GM19351 (cell line): ENCODE results near the gene CALY.
A peak's percentile ranks its signal among the peaks of the same experiment; 100 is the strongest.
"Not testable (repeated sequence)": the region's sequence is repeated elsewhere in the genome, so short reads cannot be mapped to it uniquely, and the experiment has no call there.

Experiments used
- ATAC-seq: cut with Tn5 transposase; IDR thresholded peaks from one replicate; pipeline ENCODE4 v1.9.1; 2021; ENCODE audit warnings: mild to moderate bottlenecking, moderate library complexity; ENCODE audit not compliant: unreplicated experiment

The CALY gene

DNA sequence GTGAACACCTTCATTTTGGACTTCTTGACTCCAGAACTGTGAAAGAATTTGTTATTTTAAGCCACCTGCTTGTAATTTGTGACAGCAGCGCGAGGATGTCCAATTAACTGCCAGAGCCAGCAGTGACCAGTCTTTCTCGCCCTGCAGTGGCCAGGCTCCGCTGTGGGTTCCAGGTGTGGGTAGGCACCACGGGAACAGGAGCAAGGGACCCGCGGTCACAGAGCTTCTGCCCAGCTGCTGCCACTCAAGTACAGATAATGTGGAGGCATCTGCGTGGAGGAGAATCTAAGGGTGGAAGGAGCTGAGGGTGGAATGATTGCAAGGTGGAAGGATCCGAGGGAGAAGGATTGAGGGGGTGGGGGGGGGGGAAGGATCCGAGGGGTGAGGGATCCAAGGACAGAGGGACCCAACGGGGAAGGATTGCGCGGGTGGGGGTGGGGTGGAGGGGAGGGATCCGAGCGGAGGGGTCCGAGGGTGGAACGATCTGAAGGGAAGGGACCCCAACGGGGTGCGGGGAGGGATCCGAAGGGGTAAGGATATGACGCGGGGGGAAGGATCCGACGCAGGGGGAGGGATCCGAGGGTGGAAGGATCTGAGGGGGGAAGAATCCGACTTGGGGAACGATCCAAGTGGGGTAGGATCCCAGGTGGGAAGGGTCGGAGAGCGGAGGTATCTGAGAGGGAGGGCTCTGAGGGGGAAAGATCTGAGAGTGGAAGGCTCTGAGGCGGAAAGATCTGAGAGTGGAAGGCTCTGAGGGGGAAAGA is 3.6 kb downstream of the CALY start:
- no peak for ATAC-seq

DNA sequence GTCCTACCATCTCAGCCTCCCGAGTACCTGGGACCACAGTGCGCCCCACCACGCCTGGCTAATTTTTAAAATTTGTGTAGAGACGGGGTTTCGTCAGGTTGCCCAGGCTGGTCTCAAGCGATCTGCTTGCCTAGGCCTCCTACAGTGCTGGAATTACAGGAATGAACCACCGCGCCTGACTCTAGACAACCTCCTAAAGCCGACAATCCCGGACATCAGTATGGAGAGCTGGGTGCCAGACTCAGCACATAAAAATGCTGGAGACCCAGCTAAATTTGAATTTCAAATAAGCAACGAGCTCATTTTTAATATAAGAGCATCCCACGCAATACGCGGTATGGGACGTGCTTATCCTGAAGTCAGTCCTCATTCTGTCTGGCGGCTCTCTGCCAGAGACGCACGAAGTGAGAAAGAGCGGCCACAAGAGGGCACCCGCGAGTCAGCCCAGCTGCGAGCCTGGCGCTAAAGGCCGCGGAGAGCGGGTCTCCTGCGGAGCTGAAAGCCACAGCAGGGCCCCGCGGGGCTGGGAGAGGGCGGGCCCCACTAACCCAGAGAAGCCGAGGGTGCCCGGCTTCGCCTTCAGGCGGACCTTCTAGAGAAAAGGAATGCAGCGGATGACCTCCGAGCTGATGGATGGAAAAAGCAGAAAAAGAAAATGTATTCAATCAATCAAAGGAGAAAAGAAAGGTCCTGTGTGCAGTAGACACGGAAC is 7.0 kb downstream of the CALY start:
- ATAC-seq, result peak; percentile 88

DNA sequence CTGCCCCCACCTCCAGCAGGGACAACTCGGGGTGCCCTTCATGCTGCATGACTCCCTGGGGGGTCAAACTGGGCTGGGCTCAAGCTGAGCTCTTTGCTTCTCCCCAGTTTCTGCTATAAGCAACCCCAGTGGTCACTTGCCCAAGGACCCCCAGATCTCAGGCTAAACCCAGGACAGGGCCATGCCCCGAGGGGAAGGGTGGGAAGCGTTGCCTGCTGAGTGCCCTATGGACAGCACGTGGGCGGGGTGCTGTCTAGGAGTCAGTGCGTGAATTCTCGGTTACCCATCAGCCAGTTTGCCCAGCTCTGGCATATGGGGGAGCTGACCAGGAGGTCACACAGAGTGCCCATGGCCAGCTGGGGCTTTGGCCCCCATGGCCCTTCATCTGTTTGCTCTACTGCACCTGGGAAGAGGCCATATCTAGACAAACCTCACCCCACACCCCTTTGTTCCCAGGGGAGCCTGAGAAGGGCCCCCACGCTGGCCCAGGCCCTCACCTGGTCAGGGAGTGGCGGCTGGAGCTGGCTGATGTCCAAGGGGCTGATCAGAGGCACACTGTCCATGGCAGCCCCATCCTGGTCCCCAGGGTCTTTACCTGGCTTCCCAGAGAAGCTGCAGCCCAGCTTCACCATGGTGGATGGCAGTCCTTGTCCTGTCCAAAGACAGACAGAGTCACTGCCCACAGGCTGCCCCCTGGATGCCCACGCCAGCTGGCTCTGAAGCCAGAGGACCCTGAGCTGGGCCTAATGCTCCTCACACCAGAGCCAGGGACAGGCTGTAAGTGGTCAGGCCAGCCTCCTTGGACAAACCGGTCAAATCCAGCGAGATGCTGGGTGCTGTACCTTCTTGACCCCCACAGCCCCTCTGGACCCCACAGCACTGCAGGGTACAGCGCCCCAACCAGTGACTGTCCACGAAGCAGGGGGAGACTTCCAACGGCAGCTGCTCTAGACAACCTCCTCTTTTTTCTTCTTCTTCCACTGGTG is 8.0 kb downstream of the CALY start:
- no peak for ATAC-seq

DNA sequence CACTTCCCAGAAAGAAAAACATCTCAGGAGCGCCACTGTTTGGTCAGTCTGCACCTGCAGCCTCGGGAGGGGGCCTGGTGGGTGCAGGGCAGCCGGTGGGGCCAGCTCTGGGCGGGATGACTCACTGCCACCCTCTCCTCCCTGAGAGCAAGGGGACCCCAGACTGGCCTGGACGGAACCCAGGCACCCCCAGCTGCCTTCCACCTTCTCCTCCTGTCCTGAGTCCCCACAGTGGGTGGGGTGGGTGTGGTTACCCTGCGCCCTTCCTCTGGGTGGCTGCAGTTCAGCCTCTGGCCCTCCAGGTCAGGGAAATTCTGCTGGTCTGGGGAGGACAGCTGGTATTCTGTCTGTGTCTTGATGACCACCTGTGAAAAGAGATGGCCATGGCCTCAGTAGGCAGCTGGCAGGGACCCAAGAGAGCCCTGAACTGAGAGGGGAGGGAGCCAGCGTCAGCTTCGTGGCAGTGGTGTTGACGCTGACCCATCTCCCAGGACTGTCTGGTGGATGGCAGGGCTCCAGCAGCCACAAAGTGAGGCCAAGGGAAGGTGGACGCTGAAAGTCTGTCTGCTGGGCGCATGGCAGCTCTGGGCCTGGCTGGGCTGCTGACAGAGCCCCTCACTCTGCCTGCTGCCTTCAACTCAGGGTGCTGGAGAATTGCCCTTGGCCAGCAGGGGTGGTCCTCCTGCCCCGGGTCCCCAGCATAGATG is 8.9 kb downstream of the CALY start:
- no peak for ATAC-seq

DNA sequence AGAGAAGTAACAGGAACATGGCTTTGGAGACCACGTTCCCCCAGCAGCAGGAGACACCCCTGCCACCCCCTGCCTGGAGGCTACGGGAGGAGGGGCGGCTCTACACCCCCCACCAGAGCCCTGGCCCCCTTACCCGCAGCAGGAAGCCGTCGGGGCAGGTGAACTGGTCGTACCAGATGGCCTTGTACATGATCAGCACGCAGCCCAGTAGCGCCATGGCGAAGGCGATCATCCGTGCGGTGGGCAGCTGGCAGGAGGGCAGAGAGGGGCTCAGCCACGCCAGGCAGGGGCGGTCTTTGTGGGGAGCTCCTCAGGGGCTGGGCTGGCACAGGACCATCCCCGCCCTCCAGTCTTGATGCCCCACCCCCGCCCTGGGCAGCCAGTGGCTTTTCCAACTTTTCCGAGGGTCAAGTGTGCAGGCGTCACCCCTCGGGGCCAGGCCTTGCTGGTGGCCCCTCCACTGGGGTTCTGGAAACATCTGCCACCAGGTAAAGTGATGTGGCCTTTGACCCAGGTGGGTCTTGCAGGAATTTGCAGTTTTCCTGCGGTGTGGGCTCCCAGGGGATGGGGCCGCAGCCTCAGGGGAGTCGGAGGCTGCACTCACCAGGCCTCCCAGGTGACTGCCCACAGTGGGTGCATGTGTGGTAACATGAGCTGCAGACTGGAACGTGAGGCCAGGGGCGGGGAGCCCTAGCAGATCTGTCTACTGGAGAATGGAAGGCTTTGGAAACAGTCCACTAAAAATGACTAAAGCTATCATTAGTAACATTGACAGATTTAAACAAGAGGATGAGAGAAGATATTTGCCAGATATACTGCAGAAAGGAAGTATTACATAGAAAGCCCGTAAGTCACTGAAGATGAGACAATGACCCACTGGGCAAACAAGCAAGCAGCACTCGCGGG is 9.7 kb downstream of the CALY start:
- ATAC-seq, result no peak

DNA sequence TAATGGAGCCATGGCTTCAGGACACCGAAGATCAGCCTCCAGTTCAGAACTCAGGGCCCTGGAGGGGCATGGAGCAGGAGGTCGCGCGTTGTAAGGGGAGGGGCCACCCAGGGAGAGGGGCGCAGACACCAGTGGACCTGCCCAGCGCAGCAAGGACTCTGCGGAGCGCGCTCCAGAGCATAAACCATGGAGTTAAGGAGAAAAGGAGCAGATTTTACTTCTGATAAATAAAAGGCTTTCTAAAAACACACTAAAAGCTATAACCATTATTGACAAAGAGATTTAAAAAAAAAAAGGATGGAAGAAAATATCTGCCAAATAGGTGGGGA is 10.5 kb downstream of the CALY start:
- no peak for ATAC-seq

DNA sequence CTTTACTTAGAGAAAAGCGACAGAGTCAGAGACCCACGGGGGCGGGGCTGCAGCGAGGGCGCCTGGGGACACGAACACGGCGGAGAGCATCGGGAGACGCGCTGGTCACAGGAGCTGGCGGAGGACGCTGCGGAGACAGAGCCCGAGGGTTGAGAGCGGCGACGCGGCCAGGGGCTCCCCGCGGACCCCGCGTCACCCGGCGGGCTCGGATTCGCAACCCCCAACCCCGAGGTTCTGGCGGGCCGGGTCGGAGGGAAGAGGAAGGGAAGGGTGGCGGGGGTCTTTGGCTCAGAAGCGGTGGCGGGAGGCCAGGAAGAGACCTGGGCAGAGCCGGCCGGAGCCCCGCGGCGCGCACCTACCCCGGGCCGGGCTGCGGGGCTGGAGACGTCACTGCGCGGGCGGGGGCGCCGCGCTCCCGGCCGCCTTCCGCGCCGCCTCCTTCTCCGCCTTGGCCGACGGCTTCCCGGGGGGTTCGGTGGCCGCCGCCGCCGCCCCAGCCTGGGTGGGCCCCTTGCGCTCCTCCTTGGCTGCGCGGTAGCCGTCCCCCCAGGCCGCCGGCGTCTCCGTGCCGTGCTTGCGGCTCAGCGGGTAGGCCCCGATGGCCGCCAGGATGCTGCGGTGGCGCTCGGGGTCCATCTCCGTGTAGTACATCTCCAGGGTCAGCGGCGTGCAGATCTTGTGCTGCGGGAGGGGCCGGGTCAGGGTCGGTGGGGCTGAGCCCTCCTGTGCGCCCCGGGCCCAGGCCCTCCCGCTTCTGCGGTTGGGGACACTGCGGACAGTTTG is 11.1 kb downstream of the CALY start:
- no peak for ATAC-seq

DNA sequence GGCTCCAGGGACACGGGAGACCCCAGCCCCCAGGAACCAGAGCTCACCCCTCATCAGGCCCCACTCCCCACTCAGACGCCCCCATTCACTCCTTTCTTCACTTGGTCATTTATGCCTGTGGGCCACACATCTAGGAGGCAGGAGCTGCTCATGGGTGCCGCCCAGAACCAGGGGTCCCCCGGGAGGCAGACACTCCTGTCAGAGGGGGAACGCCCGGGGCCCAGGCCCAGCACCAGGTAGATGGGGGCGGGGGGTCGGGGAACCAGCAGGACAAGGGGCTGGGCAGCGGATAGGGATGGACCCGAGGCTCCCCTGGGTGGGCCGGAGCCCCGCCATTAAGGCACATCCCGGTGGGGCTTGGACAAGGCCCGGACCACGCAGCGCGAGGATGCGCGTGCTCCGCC is 11.8 kb downstream of the CALY start:
- no peak for ATAC-seq

DNA sequence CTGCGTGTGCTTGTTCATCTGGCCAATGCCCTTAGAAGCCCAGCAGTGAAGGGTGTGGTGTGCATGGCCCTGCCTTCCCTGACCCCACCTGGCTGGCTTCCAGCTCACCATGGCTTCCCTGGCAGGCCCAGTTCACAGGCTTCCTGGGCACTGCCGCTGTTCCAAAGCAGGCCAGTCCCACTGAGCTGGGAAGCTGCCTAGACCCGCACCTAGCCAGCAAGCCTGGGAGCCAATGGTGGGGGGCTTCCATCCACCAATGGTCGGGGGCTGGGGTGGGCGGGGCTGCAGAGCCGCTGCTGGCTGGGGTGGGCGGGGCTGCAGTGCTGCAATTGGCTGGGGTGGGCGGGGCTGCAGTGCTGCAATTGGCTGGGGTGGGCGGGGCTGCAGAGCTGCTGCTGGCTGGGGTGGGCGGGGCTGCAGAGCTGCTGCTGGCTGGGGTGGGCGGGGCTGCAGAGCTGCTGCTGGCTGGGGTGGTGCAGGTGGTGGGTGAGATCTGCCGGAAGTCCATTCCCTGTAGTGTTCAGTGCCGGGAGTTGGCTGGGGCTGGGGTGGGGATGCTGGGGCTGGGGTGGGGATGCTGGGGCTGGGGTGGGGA is 12.4 kb downstream of the CALY start:
- peak; percentile 68 for ATAC-seq

DNA sequence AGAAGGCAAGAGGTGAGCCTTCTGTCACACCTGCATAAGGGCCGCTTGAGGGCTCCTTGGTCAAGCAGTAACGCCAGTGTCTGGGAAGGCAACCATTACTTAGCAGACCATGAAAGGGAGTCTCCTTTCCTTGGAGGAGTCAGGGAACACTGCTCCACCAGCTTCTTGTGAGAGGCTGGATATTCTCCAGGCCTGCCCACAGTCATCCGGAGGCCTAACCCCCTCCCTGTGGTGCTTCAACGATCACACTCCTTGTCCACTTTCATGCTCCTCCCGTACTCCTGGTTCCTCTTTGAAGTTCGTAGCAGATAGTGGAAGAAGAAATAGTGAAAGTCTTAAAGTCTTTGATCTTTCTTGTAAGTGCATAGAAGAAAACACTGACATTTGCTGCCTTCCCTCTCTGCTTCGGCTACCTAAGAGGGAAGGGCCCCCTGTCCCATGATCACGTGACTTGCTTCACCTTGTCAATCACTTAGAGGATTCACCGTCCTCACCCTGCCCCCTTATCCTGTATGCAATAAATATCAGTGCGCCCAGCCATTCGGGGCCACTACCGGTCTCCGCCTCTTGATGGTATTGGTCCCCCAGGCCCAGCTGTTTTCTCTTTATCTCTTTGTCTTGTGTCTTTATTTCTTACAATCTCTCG is 14.5 kb downstream of the CALY start:
- not testable (repeated sequence) for ATAC-seq

DNA sequence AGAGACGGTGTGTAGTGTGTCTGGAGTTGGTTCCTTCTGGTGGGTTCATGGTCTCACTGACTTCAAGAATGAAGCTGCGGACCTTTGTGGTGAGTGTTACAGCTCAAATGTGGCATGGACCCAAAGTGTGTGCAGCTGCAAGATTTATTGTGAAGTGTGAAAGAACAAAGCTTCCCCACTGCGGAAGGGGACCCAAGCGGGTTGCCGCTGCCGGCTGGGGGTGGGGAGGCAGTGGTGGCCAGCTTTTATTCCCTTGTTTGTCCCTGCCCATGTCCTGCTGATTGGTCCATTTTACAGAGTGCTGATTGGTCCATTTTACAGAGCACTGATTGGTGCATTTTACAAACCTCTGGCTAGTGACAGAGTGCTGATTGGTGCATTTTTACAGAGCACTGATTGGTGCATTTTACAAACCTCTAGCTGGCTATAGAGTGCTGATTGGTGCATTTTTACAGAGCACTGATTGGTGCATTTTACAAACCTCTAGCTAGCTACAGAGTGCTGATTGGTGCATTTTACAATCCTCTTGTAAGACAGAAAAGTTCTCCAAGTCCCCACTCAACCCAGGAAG is 15.8 kb downstream of the CALY start:
- ATAC-seq, result not testable (repeated sequence)

DNA sequence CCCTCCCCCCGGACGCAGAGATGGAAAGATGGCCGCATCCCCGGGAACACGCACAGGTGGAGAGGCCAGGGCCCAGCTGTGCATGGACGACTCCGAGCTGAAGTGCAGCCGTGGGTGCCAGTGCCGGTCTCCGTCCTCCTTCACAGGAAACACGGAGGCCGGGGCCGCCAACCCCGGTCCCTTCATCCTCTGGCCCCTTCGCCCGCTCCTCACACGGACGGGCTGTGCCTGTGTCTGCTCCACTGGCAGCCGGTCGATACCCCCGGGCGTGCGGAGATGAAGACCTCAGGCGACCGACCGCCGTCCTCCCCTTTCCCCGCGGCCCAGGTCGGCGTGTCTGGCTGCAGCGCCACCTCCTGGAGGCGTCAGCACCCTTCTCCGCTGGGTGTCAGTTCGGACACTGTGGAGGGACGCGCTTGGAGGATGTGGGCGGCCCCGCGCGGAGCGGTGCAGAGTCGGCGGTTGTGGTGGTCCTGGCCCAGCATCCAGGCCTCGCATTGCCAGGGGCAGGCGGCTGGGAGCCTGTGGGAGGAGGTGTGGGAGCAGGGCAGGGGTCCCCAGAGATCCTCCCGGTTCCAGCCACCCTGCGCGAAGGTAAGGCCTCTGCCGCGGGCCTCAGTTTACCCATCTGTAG is 18.1 kb downstream of the CALY start:
- peak; percentile 86 for ATAC-seq

DNA sequence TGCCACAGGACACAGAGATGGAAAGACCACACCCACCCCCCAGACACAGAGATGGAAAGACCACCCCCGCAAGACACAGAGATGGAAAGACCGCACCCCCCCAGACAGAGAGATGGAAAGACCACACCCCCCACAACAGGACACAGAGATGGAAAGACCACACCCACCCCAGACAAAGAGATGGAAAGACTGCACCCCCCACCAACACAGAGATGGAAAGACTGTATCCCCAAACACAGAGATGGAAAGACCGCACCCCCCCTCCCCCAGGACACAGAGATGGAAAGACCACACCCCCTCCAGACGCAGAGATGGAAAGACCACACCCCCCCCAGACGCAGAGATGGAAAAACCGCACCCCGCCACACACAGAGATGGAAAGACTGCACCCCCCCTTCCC is 20.0 kb downstream of the CALY start:
- no peak for ATAC-seq

DNA sequence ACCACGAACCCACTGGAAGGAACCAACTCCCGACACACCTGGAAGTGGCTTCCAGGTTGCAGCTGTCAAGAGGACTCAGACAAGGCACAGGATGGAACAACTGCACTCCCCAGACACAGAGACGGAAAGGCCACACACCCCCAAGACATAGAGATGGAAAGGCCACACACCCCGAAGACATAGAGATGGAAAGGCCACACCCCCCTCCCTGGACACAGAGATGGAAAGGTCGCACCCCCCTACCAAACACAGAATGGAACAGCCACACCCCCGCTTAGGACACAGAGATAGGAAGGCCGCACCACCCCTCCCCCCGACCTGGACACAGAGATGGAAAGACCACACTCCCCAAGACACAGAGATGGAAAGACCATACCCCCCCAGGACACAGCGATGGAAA is 20.4 kb downstream of the CALY start:
- no peak for ATAC-seq

DNA sequence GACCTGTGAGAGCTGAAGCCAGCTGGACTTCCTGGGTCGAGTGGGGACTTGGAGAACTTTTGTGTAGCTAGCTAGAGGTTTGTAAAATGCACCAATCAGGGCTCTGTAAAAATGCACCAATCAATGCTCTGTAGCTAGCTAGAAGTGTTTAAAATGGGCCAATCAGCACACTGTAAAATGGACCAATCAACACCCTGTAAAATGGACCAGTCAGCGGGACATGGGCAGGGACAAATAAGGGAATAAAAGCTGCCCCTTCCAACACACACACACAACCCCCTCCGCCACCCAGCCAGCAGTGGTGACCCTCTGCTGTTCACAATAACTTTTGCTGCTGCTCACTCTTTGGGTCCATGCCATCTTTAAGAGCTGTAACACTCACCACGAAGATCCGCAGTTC is 20.8 kb downstream of the CALY start:
- ATAC-seq, result no peak

DNA sequence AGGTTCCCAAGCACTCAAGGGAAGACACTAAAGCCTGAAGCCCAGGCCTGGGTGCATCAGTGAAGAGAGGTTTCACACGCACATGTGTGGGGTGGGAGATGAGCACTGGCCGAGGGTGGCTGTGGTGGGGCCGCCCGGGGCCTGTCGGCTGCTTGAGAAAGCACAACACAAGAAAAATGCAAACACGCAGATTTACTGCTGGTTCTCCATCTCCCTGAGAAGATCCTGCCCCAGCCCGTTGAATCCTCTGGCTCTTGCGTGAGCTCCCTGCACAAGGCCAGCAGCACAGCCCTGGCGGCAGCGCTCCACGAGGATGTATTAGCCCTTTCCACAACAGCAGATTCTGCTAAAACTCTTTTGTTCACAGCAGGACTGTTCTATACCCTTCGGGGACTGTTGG is 21.8 kb downstream of the CALY start:
- ATAC-seq, result no peak

DNA sequence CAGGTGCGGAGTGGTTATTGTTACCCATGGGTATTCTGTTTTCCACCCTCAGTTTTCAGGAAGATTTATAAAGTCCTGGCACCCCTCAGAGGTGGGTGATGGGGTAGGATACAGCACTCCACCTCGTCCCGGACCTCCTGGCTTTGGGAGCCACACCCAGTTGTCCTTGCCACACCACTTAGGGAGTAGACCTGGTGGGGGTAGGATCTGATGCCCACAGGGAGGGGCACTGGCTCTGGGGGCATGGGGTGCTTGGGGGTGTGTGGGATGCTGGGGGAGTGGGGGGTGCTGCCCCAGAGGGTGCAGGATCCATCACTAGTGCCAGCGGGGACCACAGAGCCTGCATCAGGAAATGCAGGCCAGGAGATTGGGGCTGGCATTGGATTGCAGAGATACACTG is 23.5 kb downstream of the CALY start:
- ATAC-seq, result no peak
